GM19240 (cell line): Measurements from ENCODE around the gene CDH4.

ENCODE experiments used
- DNase-seq: peaks from one replicate; pipeline ENCODE4 v3.0.0; 2011; ENCODE audit warnings: low spot score; ENCODE audit not compliant: insufficient read length

Gene CDH4

DNA sequence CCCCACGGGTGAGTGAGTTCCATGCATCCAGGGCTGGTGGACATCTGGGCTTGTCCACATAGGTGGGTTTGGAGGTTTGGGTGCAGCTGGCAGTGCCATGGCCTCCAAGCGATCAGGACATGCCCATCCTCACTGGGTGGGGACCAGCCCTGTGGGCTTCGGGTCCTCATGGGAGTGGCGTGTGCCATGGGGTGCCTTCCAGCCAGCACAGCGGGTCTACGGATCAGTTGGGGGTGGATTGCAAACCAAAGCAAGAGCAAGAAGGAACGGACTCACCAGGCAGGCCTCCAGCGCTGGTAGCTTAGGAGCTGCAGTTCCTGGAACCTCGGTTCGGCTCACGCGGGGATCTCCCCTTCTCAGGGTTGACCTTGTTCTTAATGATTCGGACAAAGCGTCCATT is 449.3 kb downstream of the CDH4 start:
- no peak for DNase-seq

DNA sequence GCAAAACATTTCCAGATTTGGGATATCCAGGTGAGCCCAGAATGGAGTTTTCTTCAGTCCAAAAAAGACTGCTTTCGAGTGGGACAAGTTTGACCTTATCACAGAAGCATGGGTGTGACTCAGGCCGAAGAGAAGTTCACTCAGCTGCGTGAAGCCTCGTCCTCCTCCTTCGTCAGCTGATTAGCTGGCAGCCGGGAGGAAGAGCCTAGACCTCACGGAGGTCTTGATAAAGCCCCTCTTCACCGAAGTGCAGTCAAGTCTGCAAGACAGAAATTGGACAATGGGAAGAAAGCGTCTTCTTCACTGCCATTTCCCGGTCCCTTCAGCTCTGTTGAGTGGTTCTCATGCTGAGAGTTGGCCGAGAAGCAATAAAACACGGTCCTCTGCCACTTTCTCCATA is 449.7 kb downstream of the CDH4 start:
- DNase-seq = no peak

DNA sequence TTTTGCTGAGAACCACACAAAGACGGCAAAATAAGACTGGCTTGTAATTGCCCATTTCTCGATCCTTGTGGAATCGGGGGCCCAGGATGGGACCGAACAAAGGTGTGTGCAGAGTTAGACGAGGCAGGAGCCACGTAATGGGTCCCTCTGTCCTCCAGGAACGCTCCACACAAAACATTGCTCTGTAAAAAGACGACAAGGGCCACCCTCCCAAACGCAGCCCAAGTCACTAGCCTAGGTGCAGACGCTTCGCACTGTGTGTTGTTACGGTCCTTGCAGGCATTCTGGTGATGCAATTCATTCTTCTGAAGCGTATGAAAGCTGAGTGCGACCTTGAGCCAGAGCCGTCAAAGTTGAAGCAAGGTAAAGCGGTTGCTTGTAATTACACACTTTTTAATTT is 450.2 kb downstream of the CDH4 start:
- DNase-seq = no peak

DNA sequence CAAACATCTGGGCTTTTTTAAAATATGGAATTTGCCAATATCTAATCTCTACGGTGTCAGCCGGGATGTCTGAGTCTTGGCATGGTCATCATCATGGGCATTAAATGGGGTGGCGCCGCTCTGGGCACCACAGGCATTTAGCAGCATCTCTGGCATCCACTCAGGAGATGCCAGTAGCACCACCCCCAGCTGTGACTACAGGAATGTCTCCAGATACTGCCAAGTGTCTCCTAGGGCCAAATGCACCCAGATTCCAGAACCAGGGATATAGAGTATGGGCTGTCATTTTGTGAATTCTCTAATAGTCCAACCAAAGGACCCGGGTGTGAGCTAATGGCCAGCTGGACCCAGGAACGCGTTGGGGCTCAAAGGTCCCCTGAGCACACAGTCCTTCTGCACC is 452.6 kb downstream of the CDH4 start:
- no peak for DNase-seq

DNA sequence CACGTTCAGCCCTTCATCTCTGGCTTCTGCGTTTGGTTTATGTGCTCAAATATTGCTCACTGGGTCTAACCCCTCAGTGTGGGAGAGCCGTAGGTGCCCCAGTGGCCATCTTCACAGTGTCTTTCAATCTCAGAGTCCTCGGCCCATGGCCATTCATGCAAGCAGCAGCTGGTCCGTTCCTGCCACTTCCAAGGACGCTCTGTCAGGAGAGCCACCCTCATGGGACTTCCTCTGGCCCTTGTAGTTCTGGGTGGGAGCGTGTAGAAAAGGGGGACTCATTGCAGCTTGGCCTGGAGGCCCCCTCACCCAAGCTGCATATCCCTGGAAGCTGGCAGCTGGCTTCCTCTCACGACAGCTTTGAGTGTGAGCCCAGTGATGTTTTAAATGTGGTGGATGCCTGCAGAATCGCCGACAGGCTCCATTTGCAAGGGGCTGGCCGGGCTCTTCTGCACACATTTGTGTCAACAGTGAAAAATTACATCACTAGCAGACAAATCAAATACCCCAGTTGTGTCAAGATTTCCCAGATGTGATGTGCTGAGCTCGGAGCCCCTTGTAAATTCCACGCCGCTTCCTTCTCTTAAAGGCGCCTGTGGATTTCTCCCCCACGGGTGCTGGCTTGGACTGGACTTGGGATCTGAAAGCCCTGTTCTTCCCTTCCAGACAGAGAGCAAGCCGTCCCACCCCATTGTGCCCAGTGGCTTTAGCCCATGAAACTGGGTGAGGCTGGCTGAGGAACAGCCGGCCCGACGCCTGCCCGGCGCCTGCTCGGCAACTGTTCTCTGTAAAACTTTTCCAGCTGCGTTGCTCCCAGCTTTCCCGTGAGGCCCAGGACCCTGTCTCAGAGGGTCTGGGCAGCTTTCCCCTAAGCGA is 453.6 kb downstream of the CDH4 start:
- no peak for DNase-seq

DNA sequence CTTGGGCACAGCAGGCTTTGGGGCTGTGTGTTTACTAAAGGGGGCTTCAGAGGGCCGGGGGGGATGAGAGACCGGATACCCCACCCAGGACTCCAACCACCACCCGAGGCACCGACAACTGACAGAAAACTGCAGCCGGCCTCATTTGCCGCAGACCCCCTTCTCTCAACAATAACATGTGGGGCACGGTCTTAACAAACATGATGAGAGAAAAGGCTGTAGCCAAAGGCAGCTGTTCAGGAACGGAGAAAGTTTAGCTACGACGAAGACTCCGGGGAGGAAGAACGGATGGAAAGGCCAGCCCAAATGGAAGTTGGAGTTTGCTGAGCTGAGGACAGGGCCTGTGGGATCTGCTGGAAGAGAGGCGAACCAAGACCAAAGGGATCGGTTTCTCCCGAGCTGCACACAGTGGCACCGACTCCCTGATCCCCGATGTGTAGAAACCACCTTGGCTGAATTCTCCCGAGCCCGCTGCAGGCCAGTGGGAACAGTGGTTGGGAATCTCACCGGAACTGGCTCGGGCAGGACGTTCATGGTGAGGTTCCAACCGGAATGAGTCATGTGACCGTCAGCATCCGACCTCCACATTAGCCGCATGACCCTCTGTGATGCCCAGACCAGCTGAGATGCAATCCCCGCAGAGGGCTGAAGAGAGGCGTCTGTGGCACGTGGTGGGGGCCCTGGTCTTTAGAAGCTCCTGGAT is 454.3 kb downstream of the CDH4 start:
- DNase-seq = no peak

DNA sequence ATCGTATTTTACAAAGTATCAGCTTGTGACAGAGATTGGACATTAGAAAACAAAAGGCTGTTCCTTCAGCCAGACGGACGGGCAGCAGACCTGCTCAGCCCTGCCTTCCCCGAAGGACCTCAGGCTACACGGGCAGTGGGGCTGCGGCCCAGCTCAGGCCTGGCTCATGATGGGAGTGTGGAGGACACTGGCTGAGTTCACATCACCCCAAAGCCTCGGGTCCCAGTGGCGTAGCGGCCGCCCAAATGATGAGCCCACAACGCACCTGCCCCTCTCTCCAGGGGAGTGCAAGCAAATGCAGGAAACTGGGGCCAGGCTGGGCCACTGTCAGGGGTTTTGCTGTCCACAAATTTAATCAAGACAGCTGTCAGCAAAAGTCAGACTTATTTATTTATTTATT is 456.8 kb downstream of the CDH4 start:
- DNase-seq = no peak

DNA sequence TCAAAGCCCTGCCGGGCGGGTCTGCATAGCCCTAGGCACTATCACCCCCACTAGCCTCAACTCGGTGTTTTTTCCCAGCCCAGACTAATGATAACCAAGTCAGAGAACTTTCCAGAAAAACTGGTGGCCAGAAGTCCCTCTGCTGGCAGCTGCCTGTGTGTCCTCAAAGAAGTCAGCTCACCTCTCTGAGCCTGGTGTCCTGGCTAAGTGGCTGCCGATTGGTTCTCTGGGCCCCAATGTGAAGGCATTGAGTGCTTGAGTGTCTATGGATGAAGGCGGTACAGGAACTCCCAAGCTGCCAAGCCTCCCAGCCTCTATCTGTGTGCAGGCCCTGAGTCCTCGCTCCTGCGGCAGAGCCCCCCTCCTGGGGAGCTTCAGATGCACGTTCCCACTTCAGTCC is 458.0 kb downstream of the CDH4 start:
- no peak for DNase-seq

DNA sequence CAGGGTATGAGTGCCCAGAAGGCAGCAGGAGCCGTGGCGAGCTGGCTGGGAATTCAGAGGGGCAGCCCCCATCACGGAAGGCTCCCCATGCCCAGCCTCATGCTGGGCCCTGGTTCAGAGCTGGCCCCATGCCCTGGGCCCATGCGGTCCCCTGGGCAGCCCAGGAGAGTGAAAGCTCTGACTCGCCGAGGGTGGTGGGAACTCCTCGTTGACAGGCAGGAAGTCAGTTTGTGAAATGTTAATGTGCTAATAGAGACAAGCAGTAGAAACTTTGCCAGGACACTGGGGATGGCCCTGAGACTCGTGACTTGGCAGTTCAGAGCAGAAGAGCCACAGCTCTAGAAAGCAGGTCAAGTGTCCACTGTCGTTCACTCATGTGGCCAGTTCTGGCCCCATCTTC is 460.6 kb downstream of the CDH4 start:
- DNase-seq = no peak

DNA sequence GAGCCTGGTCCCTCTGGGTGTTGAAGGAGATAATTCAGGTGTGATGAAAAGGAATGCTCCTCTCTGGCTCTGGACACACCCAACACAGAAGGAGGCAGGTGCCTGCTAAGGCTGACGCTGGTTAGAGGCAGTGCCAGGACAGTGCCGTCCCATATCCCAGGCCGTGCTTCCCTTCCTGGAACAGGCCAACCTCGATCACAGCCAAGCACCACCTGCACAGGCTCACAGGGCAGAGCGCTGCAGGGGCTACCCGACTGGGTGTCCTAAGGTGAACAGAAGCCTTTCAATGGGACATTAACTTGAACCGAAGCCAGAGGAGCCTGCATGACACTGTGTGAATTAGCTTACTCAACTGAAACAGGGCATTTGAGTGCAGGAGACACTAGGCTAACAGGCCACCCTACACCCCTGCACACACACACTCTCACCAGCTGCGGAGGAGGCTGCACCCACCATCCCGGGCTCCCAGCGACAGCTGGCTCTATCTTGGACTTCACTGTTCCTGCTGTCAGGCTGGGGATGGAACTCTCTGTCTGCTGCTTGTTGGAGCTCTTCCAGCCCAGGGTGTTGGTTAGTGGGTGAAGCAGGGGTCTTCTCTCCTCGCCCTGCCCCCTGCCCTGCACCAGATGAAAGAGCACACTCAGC is 466.4 kb downstream of the CDH4 start:
- DNase-seq = no peak

DNA sequence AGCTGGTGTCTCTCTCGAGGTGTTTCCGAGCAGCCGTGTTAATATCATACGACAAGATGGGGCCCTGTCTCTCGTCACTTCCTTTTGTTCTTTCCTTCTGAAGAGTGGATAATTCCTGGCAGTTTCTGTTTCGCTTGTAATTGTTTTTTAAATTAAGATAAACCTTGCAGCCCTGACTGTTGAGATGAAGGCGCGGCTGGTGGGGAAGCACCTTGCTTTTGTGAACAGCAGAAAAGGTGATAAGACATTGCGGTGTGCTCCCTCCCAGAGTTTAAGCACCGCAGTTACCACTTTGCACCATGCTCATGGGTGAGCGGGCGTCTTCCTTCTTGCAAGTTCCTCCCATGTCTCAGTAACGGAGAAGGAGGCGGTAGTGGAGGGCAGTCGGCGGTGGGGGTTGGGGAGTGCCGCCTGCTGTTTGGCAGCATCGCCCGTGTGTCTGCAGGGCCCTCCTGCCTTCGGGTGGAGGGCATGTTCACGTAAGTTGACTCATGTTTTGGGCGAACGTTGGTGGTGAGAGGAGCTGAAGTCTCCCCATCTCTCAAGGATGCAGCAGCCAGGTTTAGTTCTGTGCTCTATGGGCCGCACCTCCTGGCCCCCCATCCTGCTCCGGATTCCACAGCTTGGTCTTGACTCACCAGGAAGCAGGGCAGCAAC is 467.8 kb downstream of the CDH4 start:
- no peak for DNase-seq

DNA sequence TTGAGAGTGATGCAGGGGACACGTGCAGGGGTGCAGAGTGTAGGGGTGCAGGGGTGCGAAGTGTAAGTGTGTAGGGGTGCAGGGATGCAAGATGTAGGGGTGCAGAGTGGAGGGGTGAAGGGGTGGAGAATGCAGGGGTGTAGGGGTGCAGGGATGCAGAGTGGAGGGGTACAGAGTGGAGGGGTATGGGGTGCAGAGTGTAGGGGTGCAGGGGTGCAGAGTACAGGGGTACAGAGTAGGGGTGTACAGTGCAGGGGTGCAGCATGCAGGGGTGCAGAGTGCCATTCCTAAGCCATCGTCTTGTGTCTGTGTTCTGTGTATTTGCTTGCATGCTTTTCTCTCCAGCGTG is 468.3 kb downstream of the CDH4 start:
- no peak for DNase-seq

DNA sequence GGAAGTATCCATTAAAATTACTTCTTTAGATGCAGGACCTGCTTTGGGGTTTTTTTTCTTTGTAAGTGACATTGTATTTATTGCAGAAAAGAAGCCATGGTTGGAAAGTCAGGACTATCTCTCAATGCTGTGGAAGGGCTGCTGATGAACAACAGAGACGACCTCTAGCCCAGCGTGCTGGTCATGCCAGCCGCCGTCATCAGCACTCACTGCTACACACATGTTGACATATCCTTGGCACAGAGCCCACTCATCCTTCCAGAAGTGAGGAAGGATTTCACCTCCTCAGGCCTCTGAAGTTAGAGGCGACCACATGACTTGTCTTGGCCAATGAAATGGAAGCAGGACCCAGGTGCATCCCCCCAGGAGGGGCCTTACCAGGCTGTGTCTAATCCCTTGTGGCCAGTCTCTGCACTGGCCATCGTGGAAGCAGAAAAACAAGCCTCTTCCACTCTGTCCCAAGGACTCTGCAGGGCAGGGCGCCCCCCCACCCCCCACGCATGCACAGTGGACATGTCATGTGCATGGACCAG is 470.2 kb downstream of the CDH4 start:
- no peak for DNase-seq

DNA sequence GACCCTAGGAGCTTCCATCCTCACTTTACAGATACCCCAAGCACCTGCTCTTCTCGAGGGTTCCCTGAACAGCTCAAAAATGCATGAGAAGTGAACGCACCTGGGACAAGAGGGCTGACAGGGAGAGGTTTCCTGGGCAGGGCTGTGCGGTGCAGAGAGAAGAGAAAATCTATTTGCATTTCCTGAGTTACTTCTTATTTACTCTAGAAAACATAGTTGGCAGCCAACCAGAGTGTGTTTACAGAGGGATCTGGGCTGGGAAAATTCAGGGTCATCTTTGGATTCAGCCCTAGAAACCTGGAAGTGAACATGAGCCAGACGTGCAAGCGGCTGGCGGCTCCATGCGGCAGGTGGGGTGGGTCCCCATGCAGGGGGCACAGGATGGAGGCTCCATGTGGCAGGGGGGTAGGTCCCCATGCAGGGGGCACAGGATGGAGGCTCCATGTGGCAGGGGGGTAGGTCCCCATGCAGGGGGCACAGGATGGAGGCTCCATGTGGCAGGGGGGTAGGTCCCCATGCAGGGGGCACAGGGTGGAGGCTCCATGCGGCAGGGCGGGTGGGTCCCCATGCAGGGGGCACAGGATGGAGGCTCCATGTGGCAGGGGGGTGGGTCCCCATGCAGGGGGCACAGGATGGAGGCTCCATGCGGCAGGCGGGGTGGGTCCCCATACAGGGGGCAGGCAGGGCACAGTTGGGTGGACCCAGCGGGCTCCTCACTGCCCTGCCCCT is 471.6 kb downstream of the CDH4 start:
- no peak for DNase-seq

DNA sequence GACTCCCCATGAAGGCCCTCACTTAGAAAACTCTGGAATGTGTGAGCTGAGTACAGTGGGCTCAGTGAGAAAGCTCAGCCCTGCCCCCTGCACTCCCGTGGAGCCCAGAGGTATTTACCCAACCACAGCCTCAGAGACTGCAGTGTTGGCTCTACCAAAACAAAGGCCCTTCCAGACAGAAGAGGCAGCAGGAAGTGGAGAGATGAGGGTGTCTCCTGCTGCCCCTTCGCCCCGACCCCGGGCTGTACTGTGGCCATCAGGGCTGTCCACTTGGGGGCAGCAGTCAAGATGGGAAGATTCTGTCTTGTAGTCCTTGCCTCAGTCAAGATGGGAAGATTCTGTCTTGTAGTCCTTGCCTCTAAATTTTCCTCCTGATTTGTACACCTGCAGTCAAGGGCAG is 472.3 kb downstream of the CDH4 start:
- DNase-seq = no peak

DNA sequence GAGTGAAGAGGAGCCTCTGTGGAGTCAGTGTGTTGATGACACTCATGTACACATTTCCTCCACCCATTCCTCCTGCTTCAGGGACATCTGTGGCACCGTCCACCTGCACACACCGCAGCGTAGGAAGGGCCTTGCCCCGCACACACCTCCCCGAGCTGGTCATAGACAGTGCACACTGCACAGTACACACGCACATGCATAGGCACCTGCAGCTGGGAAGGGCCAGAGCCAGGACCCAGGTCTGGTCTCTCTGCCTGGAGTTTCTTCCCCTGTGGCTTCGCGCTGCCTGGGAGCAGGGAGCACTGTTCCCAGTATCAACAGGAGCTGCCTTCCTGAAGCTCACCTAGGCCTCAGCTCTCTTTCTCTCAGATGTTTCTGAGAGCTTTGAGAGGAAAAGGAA is 473.1 kb downstream of the CDH4 start:
- no peak for DNase-seq

DNA sequence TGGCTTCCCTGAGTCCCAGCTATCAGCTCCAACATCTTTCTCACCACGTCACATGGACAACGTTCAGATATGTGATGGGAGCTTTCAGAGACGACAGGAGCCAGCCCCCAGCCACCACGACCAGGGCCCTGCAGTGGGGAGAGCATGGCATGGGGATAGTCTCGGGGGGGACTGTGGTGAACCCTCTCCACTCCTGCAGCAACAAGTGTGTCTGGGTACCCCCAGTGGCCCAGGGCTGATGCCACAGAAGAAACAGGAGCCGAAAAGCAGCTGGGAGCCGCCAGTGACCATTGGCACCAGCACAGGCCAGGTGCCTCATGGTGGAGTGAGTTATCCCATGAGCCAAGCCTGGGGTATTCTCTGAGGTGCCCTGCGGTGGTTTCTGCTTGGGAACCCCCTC is 473.9 kb downstream of the CDH4 start:
- DNase-seq = no peak

DNA sequence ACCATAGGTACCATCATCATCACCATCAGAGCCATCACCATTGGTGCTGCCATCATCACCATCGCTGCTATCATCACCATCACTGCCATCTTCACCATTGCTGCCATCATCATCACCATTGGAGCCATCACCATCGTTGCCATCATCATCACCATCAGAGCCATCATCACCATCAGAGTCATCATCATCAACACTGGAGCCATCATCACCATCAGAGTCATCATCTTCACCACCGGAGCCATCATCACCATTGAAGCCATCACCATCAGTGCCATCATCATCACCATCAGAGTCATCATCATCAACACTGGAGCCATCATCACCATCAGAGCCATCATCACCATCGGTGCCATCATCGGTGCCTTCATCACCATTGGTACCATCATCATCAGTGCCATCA is 474.9 kb downstream of the CDH4 start:
- DNase-seq = no peak

DNA sequence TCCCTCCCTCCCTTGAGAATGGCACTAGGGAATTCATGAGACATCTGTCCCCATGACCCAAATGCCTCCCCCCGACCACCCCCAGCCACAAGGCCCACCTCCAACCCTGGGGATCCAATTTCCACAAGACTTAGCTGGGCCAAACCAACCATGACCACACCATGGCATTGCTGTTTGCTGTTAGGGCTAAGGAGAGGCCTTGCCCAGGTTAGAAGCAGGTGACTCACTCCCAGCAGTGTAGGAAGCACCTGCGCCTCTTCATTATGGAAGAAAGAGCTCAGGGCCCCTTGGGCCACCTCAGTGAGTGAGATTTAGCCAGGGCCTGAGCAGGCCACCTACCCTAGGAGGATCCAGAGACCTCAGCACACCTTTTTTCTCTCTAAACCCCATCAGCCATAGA is 475.7 kb downstream of the CDH4 start:
- DNase-seq = no peak

DNA sequence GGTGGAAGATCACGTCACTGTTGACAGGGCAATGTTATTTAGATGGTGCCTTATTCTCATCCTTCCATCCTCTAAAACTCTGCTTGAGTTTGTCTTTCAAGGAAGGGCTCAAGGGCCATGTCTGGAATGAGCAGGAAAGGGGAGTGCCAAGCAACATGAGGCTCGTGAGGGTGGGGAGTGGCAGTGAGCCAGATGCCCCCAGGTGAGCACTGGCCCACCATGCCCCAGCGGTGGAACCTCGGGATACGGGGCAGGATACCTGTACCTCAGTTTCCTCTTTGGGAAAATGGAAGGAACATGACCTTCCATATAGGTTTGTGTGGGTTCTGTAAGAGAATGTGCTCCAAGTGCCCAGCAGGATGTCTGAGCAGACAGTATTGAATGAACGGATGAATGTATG is 476.3 kb downstream of the CDH4 start:
- DNase-seq = no peak
